Neural progenitor cell (in vitro differentiated cells): ENCODE measurements around the gene PRUNE2. TPM values are rescaled to one million over a fixed set of nuclear protein-coding genes. Genes with fewer than 3 reads are reported as not detected.
A peak's percentile ranks its signal among the peaks of the same experiment; 100 is the strongest.

ENCODE experiments used
- DNase-seq: peaks from one replicate; pipeline ENCODE4 v3.0.0-alpha.2; 2016; ENCODE audit warnings: low spot score
- H2AFZ ChIP-seq: fragments of 200-600 bp; sonication (generic); replicated peaks from 2 replicates; pipeline ENCODE4 v1.6.1; 2016; ENCODE audit warnings: antibody characterized with exemption
- H3F3A ChIP-seq: fragments of 200-600 bp; sonication (generic); 2 replicates; pipeline ENCODE4 v1.6.1; 2016; ENCODE audit warnings: antibody characterized with exemption, low read depth
- H3K27ac ChIP-seq: fragments of 200-600 bp; sonication (generic); 2 replicates; pipeline ENCODE4 v1.5.1; 2016; ENCODE audit warnings: mild to moderate bottlenecking
- H3K27me3 ChIP-seq: fragments of 200-600 bp; sonication (generic); 2 replicates; pipeline ENCODE4 v1.6.1; 2016; ENCODE audit warnings: mild to moderate bottlenecking, moderate library complexity
- H3K36me3 ChIP-seq: fragments of 200-600 bp; sonication (generic); 2 replicates; pipeline ENCODE4 v1.5.1; 2016
- H3K4me1 ChIP-seq: fragments of 200-600 bp; sonication (generic); 2 replicates; pipeline ENCODE4 v1.6.1; 2016; ENCODE audit warnings: mixed run types
- H3K4me2 ChIP-seq: fragments of 200-600 bp; sonication (generic); 2 replicates; pipeline ENCODE4 v1.6.1; 2016
- H3K4me3 ChIP-seq: fragments of 200-600 bp; sonication (generic); 2 replicates; pipeline ENCODE4 v1.5.1; 2016
- H3K79me2 ChIP-seq: fragments of 200-600 bp; sonication (generic); 2 replicates; pipeline ENCODE4 v1.6.1; 2016; ENCODE audit warnings: low read depth
- H3K9ac ChIP-seq: fragments of 200-600 bp; sonication (generic); 2 replicates; pipeline ENCODE4 v1.6.1; 2016
- H3K9me3 ChIP-seq: fragments of 200-600 bp; sonication (generic); 2 replicates; pipeline ENCODE4 v1.5.1; 2016; ENCODE audit warnings: low read depth
- H4K20me1 ChIP-seq: fragments of 200-600 bp; sonication (generic); 2 replicates; pipeline ENCODE4 v1.6.1; 2016; ENCODE audit warnings: low read depth
- H3K27ac Mint-ChIP-seq: 3 replicates; pipeline ENCODE4 v1.8.0; 2021; ENCODE audit warnings: mixed read lengths
- H3K27me3 Mint-ChIP-seq: 2 replicates; pipeline ENCODE4 v1.8.0; 2022; ENCODE audit warnings: low read depth, mild to moderate bottlenecking, inconsistent platforms, moderate library complexity, mixed read lengths; ENCODE audit not compliant: insufficient read depth
- H3K36me3 Mint-ChIP-seq: 3 replicates; pipeline ENCODE4 v1.8.0; 2021; ENCODE audit warnings: mixed read lengths
- H3K4me1 Mint-ChIP-seq: 3 replicates; pipeline ENCODE4 v1.8.0; 2021; ENCODE audit warnings: mixed read lengths
- H3K4me3 Mint-ChIP-seq: 3 replicates; pipeline ENCODE4 v1.8.0; 2021; ENCODE audit warnings: mild to moderate bottlenecking, moderate library complexity, mixed read lengths
- H3K9me3 Mint-ChIP-seq: 3 replicates; pipeline ENCODE4 v1.8.0; 2020; ENCODE audit warnings: mixed read lengths
- EZH2 ChIP-seq: fragments of 200-600 bp; sonication (generic); IDR thresholded peaks from 2 replicates; pipeline ENCODE4 v1.6.1; 2017; ENCODE audit warnings: antibody characterized with exemption, mild to moderate bottlenecking, moderate library complexity
- EZH2phosphoT487 ChIP-seq: fragments of 200-600 bp; sonication (generic); IDR thresholded peaks from 2 replicates; pipeline ENCODE4 v1.6.1; 2017; ENCODE audit warnings: antibody characterized with exemption
- total RNA-seq: library from RNA; depleted of rRNA; stranded (reverse); fragments of >200 nt; gene quantifications from 2 replicates; pipeline ENCODE4 v1.2.3, GENCODE V29; 2015; ENCODE audit warnings: low replicate concordance
- TF ChIP-seq, protein P1 (sequence below): fragments of 200-600 bp; sonication (generic); IDR thresholded peaks from 2 replicates; pipeline ENCODE4 v1.5.1; 2017; ENCODE audit warnings: antibody characterized with exemption, mild to moderate bottlenecking

Gene PRUNE2
- total RNA-seq, 1 donor from 2014 or later = 28.2 TPM

DNA sequence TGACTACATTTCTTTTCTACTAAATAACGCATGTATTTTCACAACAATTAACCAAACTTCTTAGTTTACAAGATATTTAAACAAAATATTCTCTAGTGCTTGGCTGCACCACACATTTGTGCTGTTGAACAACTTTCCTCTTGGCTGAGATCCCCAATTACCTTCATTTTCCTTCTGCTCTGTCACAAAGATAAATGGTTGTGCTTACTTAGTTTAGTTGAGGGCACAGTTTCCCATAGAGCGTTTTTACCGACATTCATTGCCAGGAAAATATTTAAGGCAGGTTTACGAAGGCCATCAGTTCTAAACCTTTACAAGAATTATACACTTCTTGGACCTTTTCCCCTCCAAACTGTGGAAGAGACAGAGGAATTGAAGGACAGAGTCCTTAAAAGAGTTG lies 60.7 kb downstream of the PRUNE2 start:
- no peak overlapping the region for H3K4me2 ChIP-seq
- H3F3A ChIP-seq = no peaks in the 10 kb centered on the region
- H3K9ac ChIP-seq = no peak overlapping the region
- Mint-ChIP-seq H3K27me3 (peaks cover 6% of the 10 kb centered on the region), H3K9me3 (no peaks in the 10 kb centered on the region), H3K36me3 (peaks cover 3% of the 10 kb centered on the region), H3K4me1 (no peaks in the 10 kb centered on the region), H3K27ac (no peak overlapping the region), H3K4me3 (no peak overlapping the region)
- H3K4me1 ChIP-seq = peaks cover 7% of the 10 kb centered on the region
- no peak for DNase-seq
- TF ChIP-seq EZH2phosphoT487 = no peak
- TF ChIP-seq, protein P1, sequence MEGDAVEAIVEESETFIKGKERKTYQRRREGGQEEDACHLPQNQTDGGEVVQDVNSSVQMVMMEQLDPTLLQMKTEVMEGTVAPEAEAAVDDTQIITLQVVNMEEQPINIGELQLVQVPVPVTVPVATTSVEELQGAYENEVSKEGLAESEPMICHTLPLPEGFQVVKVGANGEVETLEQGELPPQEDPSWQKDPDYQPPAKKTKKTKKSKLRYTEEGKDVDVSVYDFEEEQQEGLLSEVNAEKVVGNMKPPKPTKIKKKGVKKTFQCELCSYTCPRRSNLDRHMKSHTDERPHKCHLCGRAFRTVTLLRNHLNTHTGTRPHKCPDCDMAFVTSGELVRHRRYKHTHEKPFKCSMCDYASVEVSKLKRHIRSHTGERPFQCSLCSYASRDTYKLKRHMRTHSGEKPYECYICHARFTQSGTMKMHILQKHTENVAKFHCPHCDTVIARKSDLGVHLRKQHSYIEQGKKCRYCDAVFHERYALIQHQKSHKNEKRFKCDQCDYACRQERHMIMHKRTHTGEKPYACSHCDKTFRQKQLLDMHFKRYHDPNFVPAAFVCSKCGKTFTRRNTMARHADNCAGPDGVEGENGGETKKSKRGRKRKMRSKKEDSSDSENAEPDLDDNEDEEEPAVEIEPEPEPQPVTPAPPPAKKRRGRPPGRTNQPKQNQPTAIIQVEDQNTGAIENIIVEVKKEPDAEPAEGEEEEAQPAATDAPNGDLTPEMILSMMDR = no peak
- TF ChIP-seq EZH2 = no peak
- H3K27me3 ChIP-seq = no peaks in the 10 kb centered on the region
- no peaks in the 10 kb centered on the region for H3K9me3 ChIP-seq
- no peaks in the 10 kb centered on the region for H3K36me3 ChIP-seq
- H3K79me2 ChIP-seq = no peaks in the 10 kb centered on the region
- no peak overlapping the region for H3K4me3 ChIP-seq
- no peak overlapping the region for H2AFZ ChIP-seq
- H4K20me1 ChIP-seq = no peaks in the 10 kb centered on the region
- no peak overlapping the region for H3K27ac ChIP-seq

DNA sequence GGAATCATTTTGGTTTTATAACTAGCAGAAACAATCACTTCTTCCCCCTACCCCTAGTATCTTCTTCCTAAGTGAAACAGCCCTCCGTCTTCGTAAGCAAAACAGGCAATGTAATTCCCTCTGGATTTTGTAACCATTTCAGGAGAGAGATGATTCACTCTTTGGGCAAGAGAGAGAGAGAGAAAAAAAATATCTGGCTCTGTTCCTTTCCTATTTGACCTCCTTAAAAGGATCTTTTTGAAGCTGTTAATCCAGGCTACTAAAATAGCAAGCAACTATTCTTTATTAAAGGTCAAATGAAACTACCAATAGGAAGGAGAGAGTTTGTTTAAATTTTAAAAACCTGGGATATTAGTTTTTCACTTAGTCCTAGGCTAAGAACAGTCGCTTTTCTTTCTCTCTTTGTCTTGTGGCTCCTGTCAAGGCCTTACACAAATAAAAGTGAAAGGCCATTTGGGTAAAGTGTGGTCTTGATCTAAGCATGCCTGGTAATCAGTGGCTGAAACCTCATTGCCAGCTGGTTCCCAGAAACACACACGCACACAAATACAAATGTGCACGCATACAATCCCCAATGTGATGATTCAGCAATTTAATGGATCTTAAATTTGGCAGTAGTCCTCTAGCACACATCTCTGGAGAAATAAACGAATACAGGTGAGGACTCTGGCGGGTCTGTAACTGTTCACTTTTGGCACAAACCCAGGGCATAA lies 70.2 kb downstream of the PRUNE2 start:
- Mint-ChIP-seq H3K27me3 (no peaks in the 10 kb centered on the region), H3K4me3 (no peak overlapping the region), H3K27ac (no peak overlapping the region), H3K36me3 (no peaks in the 10 kb centered on the region), H3K4me1 (peaks cover 7% of the 10 kb centered on the region), H3K9me3 (peaks cover 3% of the 10 kb centered on the region)
- H3K27ac ChIP-seq = no peak overlapping the region
- H3K27me3 ChIP-seq = no peaks in the 10 kb centered on the region
- peaks cover 12% of the 10 kb centered on the region for H3K4me1 ChIP-seq
- H3K36me3 ChIP-seq = no peaks in the 10 kb centered on the region
- peaks cover under 1% of the 10 kb centered on the region for H3K9me3 ChIP-seq
- no peak overlapping the region for H3K4me2 ChIP-seq
- no peak for DNase-seq
- TF ChIP-seq EZH2phosphoT487 (no peak), EZH2 (no peak)
- TF ChIP-seq, protein P1 = no peak
- H3K79me2 ChIP-seq = no peaks in the 10 kb centered on the region
- H3K9ac ChIP-seq = no peak overlapping the region
- no peaks in the 10 kb centered on the region for H4K20me1 ChIP-seq
- no peaks in the 10 kb centered on the region for H3F3A ChIP-seq
- peak overlapping the region; percentile 78 for H2AFZ ChIP-seq
- H3K4me3 ChIP-seq = no peak overlapping the region

DNA sequence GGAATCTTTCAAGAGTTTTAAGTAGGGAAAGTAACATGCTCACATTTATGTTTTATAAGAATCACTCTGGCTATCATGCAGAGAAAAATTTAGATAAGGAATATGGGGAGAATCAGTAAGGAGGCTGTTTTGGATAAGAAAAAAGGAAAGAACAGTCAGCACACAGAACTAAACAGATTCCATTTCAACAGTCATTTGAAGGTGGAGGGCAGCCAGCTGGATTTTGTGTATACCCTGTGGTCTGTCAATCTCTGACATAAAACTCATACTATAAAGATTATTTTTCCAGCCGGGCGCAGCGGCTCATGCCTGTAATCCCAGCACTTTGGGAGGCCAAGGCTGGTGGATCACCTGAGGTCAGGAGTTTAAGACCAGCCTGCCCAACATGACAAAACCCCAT lies 77.5 kb downstream of the PRUNE2 start:
- H3K27ac Mint-ChIP-seq = no peak overlapping the region
- no peak overlapping the region for H2AFZ ChIP-seq
- H3K27me3 ChIP-seq = no peaks in the 10 kb centered on the region
- no peak overlapping the region for H3K4me3 ChIP-seq
- H3K4me3 Mint-ChIP-seq = no peak overlapping the region
- no peaks in the 10 kb centered on the region for H3F3A ChIP-seq
- peaks cover 3% of the 10 kb centered on the region for H3K36me3 Mint-ChIP-seq
- no peaks in the 10 kb centered on the region for H3K79me2 ChIP-seq
- H3K27ac ChIP-seq = no peak overlapping the region
- peaks cover 15% of the 10 kb centered on the region for H3K4me1 ChIP-seq
- no peak for DNase-seq
- TF ChIP-seq EZH2phosphoT487 (no peak), EZH2 (no peak)
- TF ChIP-seq, protein P1 = no peak
- peaks cover 6% of the 10 kb centered on the region for H3K4me1 Mint-ChIP-seq
- peaks cover 12% of the 10 kb centered on the region for H3K9me3 ChIP-seq
- H3K9me3 Mint-ChIP-seq = peaks cover 15% of the 10 kb centered on the region
- peaks cover 4% of the 10 kb centered on the region for H3K27me3 Mint-ChIP-seq
- no peaks in the 10 kb centered on the region for H4K20me1 ChIP-seq
- H3K36me3 ChIP-seq = no peaks in the 10 kb centered on the region
- no peak overlapping the region for H3K9ac ChIP-seq
- H3K4me2 ChIP-seq = no peak overlapping the region
